HCT116 (cell line): ENCODE data around the gene GOSR1. TPM values are rescaled to one million over a fixed set of nuclear protein-coding genes. Genes with fewer than 3 reads are reported as not detected.

ENCODE experiments used
- ATAC-seq: fragments of 200-7000 bp; cut with Tn5 transposase; 2 replicates; pipeline ENCODE4 v1.9.1; 2020; ENCODE audit warnings: mild to moderate bottlenecking, moderate library complexity
- BruUV-seq: library from RNA; stranded (reverse); fragments of 400-500 nt; replicated peaks from 2 replicates; lab custom pipeline; 2021; lab: Mats Ljungman, UMichigan
- CTCF ChIA-PET: fragments of 300-600 bp; sonication (Branson Sonifier 250); formaldehyde crosslinking; loops from one replicate; lab custom pipeline; 2021; ENCODE audit warnings: antibody characterized with exemption; lab: Charles Lee
- POLR2A ChIA-PET: fragments of 300-600, 350-600 bp; sonication (Branson Sonifier 250); formaldehyde crosslinking; loops from one replicate; lab custom pipeline; 2021; ENCODE audit warnings: antibody characterized with exemption; lab: Charles Lee
- RAD21 ChIA-PET, 2 experiments: fragments of 300-600 bp; sonication (Branson Sonifier 250); formaldehyde crosslinking; loops; one replicate each; lab custom pipeline; 2023; ENCODE audit warnings: low total read pairs in 2 of 2; ENCODE audit not compliant: uncharacterized antibody in 2 of 2, unreplicated experiment in 2 of 2, low non-redundant PET in 1 of 2; lab: Charles Lee
- DNase-seq: peaks from one replicate; pipeline ENCODE4 v3.0.0-alpha.2; 2010; ENCODE audit warnings: low read depth, low spot score
- H2AFZ ChIP-seq: fragments of 200-600 bp; shearing (Covaris generic), sonication (generic); 2 replicates; pipeline ENCODE4 v1.6.1; 2017; ENCODE audit warnings: low read depth, mixed run types, mixed read lengths, antibody characterized with exemption, low read length; ENCODE audit not compliant: poor library complexity, severe bottlenecking
- H3K27ac ChIP-seq: 2 replicates; pipeline ENCODE4 v1.5.1; 2012; ENCODE audit warnings: low read depth, low read length
- H3K27me3 ChIP-seq: fragments of 200-600 bp; sonication (generic); 2 replicates; pipeline ENCODE4 v1.6.1; 2016; ENCODE audit warnings: mixed run types, low read length, mixed read lengths; ENCODE audit not compliant: insufficient read depth
- H3K36me3 ChIP-seq, 2 experiments: fragments of 200-500 bp in 1 of 2; fragments of 200-600 bp in 1 of 2; sonication (Bioruptor generic) in 1 of 2; sonication (generic) in 1 of 2; 2 replicates each; pipeline versions ENCODE4 v1.5.1 to v1.6.1; 2014 to 2016; ENCODE audit warnings: low read length in 2 of 2, inconsistent platforms in 1 of 2, mixed read lengths in 1 of 2, mixed run types in 1 of 2; ENCODE audit not compliant: insufficient read depth in 2 of 2, control insufficient read depth in 1 of 2
- H3K4me1 ChIP-seq, 2 experiments: fragments of 200-600 bp in 1 of 2; sonication (generic) in 1 of 2; 2 replicates each; pipeline versions ENCODE4 v1.5.1 to v1.6.1; 2012 to 2017; ENCODE audit warnings: low read length in 2 of 2, inconsistent platforms in 1 of 2, mild to moderate bottlenecking in 1 of 2, mixed read lengths in 1 of 2, mixed run types in 1 of 2, moderate library complexity in 1 of 2; ENCODE audit not compliant: insufficient read depth in 2 of 2, control insufficient read depth in 1 of 2
- H3K4me2 ChIP-seq: fragments of 200-600 bp; sonication (generic); 2 replicates; pipeline ENCODE4 v1.6.1; 2017; ENCODE audit warnings: mixed run types, low read length, mixed read lengths
- H3K4me3 ChIP-seq, 2 experiments: fragments of 200-600 bp in 1 of 2; sonication (generic) in 1 of 2; replicated peaks in 1 of 2; 2 replicates each; pipeline ENCODE4 v1.5.1; 2011 to 2016; ENCODE audit warnings: low read length in 2 of 2, control low read depth in 1 of 2, low read depth in 1 of 2, mild to moderate bottlenecking in 1 of 2, mixed read lengths in 1 of 2, mixed run types in 1 of 2
- H3K79me2 ChIP-seq: fragments of 200-600 bp; sonication (generic); 2 replicates; pipeline ENCODE4 v1.6.1; 2017; ENCODE audit warnings: mild to moderate bottlenecking, mixed run types, low read length, moderate library complexity, mixed read lengths; ENCODE audit not compliant: insufficient read depth
- H3K9ac ChIP-seq: fragments of 200-600 bp; sonication (generic); 2 replicates; pipeline ENCODE4 v1.6.1; 2016; ENCODE audit warnings: low read length, mixed read lengths
- H3K9me2 ChIP-seq: fragments of 200-600 bp; sonication (generic), shearing (Covaris generic); 2 replicates; pipeline ENCODE4 v1.6.1; 2017; ENCODE audit warnings: mixed run types, mild to moderate bottlenecking, moderate library complexity; ENCODE audit not compliant: insufficient read depth
- H3K9me3 ChIP-seq, 2 experiments: fragments of 200-500 bp in 1 of 2; fragments of 200-600 bp in 1 of 2; sonication (Bioruptor generic) in 1 of 2; sonication (generic) in 1 of 2; 2 replicates each; pipeline ENCODE4 v1.6.1; 2014 to 2017; ENCODE audit warnings: low read length in 2 of 2, mixed read lengths in 2 of 2, inconsistent platforms in 1 of 2, low read depth in 1 of 2, mild to moderate bottlenecking in 1 of 2, mixed run types in 1 of 2, moderate library complexity in 1 of 2; ENCODE audit not compliant: control insufficient read depth in 1 of 2, insufficient read depth in 1 of 2
- H4K20me1 ChIP-seq: fragments of 200-600 bp; sonication (generic), shearing (Covaris generic); 2 replicates; pipeline ENCODE4 v1.6.1; 2017; ENCODE audit warnings: mixed run types, mild to moderate bottlenecking, moderate library complexity; ENCODE audit not compliant: insufficient read depth
- CEBPB ChIP-seq: IDR thresholded peaks from 2 replicates; pipeline ENCODE4 v1.6.1; 2012; ENCODE audit warnings: low read depth
- EGR1 ChIP-seq: IDR thresholded peaks from 2 replicates; pipeline ENCODE4 v1.6.1; 2012; ENCODE audit warnings: low read depth
- EZH2 ChIP-seq: fragments of 200-600 bp; sonication (generic); IDR thresholded peaks from 2 replicates; pipeline ENCODE4 v1.6.1; 2017; ENCODE audit warnings: antibody characterized with exemption, mixed run types
- EZH2phosphoT487 ChIP-seq: fragments of 200-600 bp; IDR thresholded peaks from 2 replicates; pipeline ENCODE4 v1.6.1; 2018; ENCODE audit warnings: antibody characterized with exemption, borderline replicate concordance
- JUND ChIP-seq: IDR thresholded peaks from 2 replicates; pipeline ENCODE4 v1.6.1; 2012
- POLR2A ChIP-seq: IDR thresholded peaks from 2 replicates; pipeline ENCODE4 v1.7.0; 2011; ENCODE audit warnings: borderline replicate concordance; ENCODE audit not compliant: insufficient read depth, insufficient read length; ENCODE audit errors: extremely low read depth
- RAD21 ChIP-seq: IDR thresholded peaks from 2 replicates; pipeline ENCODE4 v1.6.1; 2012; ENCODE audit warnings: low read depth, mild to moderate bottlenecking
- SP1 ChIP-seq: IDR thresholded peaks from 2 replicates; pipeline ENCODE4 v1.6.1; 2012; ENCODE audit warnings: low read depth
- TCF7L2 ChIP-seq: IDR thresholded peaks from 2 replicates; pipeline ENCODE4 v1.7.0; 2011; ENCODE audit warnings: borderline replicate concordance, inconsistent platforms; ENCODE audit not compliant: insufficient read depth, insufficient read length; ENCODE audit errors: extremely low read depth
- ZNF274 ChIP-seq: fragments of 200-500 bp; sonication (Bioruptor generic); IDR thresholded peaks from 2 replicates; pipeline ENCODE4 v1.6.1; 2014; ENCODE audit warnings: mild to moderate bottlenecking, low read depth, low read length, inconsistent platforms
- intact Hi-C: fragments of 100-400 bp; cut with micrococcal nuclease; formaldehyde crosslinking; loops from 2 replicates; pipeline ENCODE4 v1.10.0; 2022
- total RNA-seq: library from RNA; stranded (reverse); gene quantifications from one replicate; pipeline ENCODE4 v1.2.1, GENCODE V29; 2021; ENCODE audit not compliant: unreplicated experiment
- TF ChIP-seq, protein P1 (sequence below): IDR thresholded peaks from 2 replicates; pipeline ENCODE4 v1.6.1; 2012; ENCODE audit warnings: low read depth
- TF ChIP-seq, protein P2 (sequence below): IDR thresholded peaks from 2 replicates; pipeline ENCODE4 v1.6.1; 2012
- TF ChIP-seq, protein P3 (sequence below): IDR thresholded peaks from 2 replicates; pipeline ENCODE4 v1.6.1; 2012
- TF ChIP-seq, protein P4 (sequence below): IDR thresholded peaks from 2 replicates; pipeline ENCODE4 v1.6.1; 2011; ENCODE audit warnings: mild to moderate bottlenecking, low read length, moderate library complexity; ENCODE audit not compliant: insufficient replicate concordance; ENCODE audit errors: extremely low read depth

Gene GOSR1
- total RNA-seq, 1 experiment from 2014 or later, result 48.8 TPM

DNA sequence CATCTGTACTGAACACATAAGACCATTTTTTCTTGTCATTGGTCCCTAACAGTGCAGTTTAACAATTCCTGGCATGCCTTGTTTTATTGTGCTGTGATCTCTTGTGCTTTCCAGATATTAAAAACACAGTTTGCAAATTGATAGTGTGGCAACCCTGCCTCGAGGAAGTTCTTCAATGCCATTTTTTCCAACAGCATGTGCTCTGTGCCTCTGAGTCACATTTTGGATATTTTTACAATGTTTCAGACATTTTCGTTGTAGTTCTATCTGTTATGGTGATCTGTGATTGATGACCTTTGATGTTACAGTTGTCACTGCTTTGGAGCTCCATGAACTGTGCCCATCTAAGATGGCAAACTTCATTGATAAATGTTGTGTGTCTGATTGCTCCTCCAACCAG, 66.2 kb downstream of the GOSR1 start (continued):
- TF ChIP-seq, protein P1, sequence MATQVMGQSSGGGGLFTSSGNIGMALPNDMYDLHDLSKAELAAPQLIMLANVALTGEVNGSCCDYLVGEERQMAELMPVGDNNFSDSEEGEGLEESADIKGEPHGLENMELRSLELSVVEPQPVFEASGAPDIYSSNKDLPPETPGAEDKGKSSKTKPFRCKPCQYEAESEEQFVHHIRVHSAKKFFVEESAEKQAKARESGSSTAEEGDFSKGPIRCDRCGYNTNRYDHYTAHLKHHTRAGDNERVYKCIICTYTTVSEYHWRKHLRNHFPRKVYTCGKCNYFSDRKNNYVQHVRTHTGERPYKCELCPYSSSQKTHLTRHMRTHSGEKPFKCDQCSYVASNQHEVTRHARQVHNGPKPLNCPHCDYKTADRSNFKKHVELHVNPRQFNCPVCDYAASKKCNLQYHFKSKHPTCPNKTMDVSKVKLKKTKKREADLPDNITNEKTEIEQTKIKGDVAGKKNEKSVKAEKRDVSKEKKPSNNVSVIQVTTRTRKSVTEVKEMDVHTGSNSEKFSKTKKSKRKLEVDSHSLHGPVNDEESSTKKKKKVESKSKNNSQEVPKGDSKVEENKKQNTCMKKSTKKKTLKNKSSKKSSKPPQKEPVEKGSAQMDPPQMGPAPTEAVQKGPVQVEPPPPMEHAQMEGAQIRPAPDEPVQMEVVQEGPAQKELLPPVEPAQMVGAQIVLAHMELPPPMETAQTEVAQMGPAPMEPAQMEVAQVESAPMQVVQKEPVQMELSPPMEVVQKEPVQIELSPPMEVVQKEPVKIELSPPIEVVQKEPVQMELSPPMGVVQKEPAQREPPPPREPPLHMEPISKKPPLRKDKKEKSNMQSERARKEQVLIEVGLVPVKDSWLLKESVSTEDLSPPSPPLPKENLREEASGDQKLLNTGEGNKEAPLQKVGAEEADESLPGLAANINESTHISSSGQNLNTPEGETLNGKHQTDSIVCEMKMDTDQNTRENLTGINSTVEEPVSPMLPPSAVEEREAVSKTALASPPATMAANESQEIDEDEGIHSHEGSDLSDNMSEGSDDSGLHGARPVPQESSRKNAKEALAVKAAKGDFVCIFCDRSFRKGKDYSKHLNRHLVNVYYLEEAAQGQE, result no peak
- TF ChIP-seq EGR1, result no peak
- TF ChIP-seq JUND, result no peak
- TF ChIP-seq EZH2, result no peak
- no peak for TF ChIP-seq CEBPB
- TF ChIP-seq, protein P2, sequence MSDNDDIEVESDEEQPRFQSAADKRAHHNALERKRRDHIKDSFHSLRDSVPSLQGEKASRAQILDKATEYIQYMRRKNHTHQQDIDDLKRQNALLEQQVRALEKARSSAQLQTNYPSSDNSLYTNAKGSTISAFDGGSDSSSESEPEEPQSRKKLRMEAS, result no peak

DNA sequence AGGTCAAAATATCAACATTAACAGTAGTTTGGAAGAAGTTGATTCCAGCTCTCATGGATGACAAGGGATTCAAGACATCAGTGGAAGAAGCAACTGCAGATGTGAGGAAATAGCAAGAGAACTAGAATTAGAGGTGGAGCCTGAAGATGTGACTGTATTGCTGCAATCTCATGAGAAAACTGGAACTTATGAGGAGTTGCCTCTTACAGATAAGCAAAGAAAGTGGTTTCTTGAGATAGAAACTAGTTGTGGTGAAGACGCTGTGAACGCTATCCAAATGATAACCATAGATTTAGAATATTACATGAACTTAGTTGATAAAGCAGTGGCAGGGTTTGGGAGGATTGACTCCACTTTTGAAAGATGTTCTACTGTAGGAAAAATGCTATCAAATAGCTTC, 67.8 kb downstream of the GOSR1 start:
- CTCF ChIA-PET, result no interaction called here

More for the DNA sequence above, 67.8 kb downstream of the GOSR1 start:
- intact Hi-C loops, result no loop called here
- no peaks in the 10 kb centered on the region for H3K9me3 ChIP-seq
- no peaks in the 10 kb centered on the region for H3K9me2 ChIP-seq
- DNase-seq, result no peak
- no peaks in the 10 kb centered on the region for H3K79me2 ChIP-seq
- no peak for ATAC-seq
- RAD21 ChIA-PET, result no interaction called here
- no peak overlapping the region for H3K4me2 ChIP-seq
- no peak overlapping the region for H3K27ac ChIP-seq
- H3K36me3 ChIP-seq, result no peaks in the 10 kb centered on the region
- H3K4me1 ChIP-seq, result peaks cover 3 to 4% of the 10 kb centered on the region in 2 experiments
- BruUV-seq, result no TSS peak
- no peak overlapping the region for H2AFZ ChIP-seq
- no peaks in the 10 kb centered on the region for H3K27me3 ChIP-seq
- no peaks in the 10 kb centered on the region for H4K20me1 ChIP-seq
- no peak overlapping the region for H3K9ac ChIP-seq
- no peak for TF ChIP-seq POLR2A
- TF ChIP-seq, protein P2, result no peak
- no peak for TF ChIP-seq SP1
- no peak for TF ChIP-seq CEBPB
- TF ChIP-seq, protein P3, sequence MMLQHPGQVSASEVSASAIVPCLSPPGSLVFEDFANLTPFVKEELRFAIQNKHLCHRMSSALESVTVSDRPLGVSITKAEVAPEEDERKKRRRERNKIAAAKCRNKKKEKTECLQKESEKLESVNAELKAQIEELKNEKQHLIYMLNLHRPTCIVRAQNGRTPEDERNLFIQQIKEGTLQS, result no peak
- TF ChIP-seq, protein P4, sequence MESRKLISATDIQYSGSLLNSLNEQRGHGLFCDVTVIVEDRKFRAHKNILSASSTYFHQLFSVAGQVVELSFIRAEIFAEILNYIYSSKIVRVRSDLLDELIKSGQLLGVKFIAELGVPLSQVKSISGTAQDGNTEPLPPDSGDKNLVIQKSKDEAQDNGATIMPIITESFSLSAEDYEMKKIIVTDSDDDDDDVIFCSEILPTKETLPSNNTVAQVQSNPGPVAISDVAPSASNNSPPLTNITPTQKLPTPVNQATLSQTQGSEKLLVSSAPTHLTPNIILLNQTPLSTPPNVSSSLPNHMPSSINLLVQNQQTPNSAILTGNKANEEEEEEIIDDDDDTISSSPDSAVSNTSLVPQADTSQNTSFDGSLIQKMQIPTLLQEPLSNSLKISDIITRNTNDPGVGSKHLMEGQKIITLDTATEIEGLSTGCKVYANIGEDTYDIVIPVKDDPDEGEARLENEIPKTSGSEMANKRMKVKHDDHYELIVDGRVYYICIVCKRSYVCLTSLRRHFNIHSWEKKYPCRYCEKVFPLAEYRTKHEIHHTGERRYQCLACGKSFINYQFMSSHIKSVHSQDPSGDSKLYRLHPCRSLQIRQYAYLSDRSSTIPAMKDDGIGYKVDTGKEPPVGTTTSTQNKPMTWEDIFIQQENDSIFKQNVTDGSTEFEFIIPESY, result no peak
- TF ChIP-seq TCF7L2, result no peak
- no peak for TF ChIP-seq EGR1
- no peak for TF ChIP-seq ZNF274
- TF ChIP-seq EZH2phosphoT487, result no peak
- no peak for TF ChIP-seq RAD21
- H3K4me3 ChIP-seq, result no peak overlapping the region
- POLR2A ChIA-PET, result no interaction called here
